Measurements from ENCODE around the gene TMEM255B.
"Not testable (repeated sequence)": the region's sequence is repeated elsewhere in the genome, so short reads cannot be mapped to it uniquely, and the experiment has no call there.

Gene TMEM255B

GRCh38 chr13:113785051-113786010 is 26.3 kb downstream of the TMEM255B start:
- Histone ChIP-seq H3K4me3 (ENCODE audit: low read length) (no peak overlapping the region), H3K36me3 (ENCODE audit: control insufficient read depth, insufficient read depth, low read length, severe bottlenecking) (no peaks in the 10 kb centered on the region), H3K4me1 (ENCODE audit: control insufficient read depth, insufficient read depth, low read length) (no peaks in the 10 kb centered on the region), H3K27me3 (replicated peaks; ENCODE audit: control insufficient read depth, insufficient read depth, low read length) (peaks cover 10% of the 10 kb centered on the region), H3K9me3 (ENCODE audit: control insufficient read depth, low read length) (peaks cover 4% of the 10 kb centered on the region), H3K9ac (ENCODE audit: low read length) (no peak overlapping the region)
- DNase-seq (ENCODE audit: low read depth), result peak; percentile 40

DNA sequence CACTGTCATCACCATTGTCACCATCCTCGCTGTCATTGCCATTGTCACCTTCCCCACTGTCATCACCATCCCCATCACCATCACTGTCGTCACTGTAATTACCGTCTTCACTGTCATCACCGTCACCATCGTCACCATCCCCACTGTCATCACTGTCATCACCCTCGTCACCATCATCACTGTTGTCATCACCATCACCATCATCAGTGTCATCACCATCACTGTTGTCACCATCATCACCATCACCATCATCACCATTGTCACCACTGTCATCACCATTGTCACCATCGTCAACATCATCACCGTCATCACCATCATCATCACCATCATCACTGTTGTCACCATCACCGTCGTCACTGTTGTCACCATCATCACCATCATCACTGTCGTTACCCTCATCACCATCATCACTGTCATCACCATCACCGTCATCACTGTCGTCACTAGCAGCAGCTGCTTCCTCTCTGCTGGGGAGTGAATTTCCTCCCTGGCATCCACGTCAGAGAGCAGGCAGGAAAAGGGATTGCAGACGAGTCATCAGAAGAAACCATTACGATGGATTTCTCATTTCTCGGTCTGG is 27.3 kb downstream of the TMEM255B start:
- Histone ChIP-seq H3K36me3 (ENCODE audit: control insufficient read depth, insufficient read depth, low read length, severe bottlenecking) (no peaks in the 10 kb centered on the region), H3K4me3 (ENCODE audit: low read length) (no peak overlapping the region), H3K9ac (ENCODE audit: low read length) (no peak overlapping the region), H3K4me1 (ENCODE audit: control insufficient read depth, insufficient read depth, low read length) (no peaks in the 10 kb centered on the region), H3K9me3 (ENCODE audit: control insufficient read depth, low read length) (peaks cover 4% of the 10 kb centered on the region), H3K27me3 (replicated peaks; ENCODE audit: control insufficient read depth, insufficient read depth, low read length) (peaks cover 17% of the 10 kb centered on the region)
- DNase-seq (ENCODE audit: low read depth), result no peak

DNA sequence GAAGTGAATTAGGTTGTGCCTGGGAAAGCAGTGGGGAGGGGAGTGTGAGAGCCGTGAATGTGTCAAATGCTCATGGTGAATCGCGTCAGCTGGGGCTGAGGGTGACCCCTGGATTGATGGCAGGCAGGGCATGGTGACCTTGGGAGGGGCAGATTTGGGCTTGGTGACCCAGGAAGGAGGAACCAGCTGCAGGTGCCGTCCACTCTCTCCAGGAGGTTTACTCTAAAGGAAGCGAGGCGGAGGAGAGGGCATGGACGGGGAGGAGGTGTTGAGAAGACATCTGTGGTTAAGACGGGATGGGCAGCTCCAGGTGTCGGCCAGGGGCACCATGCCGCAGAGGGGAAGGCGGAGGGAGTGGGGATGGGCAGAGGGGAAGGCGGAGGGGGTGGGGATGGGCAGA is 28.7 kb downstream of the TMEM255B start:
- Histone ChIP-seq H3K4me1 (ENCODE audit: control insufficient read depth, insufficient read depth, low read length) (no peaks in the 10 kb centered on the region), H3K9ac (ENCODE audit: low read length) (no peak overlapping the region), H3K27me3 (replicated peaks; ENCODE audit: control insufficient read depth, insufficient read depth, low read length) (peaks cover 30% of the 10 kb centered on the region), H3K9me3 (ENCODE audit: control insufficient read depth, low read length) (peaks cover 4% of the 10 kb centered on the region), H3K4me3 (ENCODE audit: low read length) (no peak overlapping the region), H3K36me3 (ENCODE audit: control insufficient read depth, insufficient read depth, low read length, severe bottlenecking) (no peaks in the 10 kb centered on the region)
- no peak for DNase-seq (ENCODE audit: low read depth)

- Histone ChIP-seq H3K9me3 (ENCODE audit: control insufficient read depth, low read length) (peaks cover 4% of the 10 kb centered on the region), H3K4me3 (ENCODE audit: low read length) (no peak overlapping the region), H3K9ac (ENCODE audit: low read length) (no peak overlapping the region), H3K36me3 (ENCODE audit: control insufficient read depth, insufficient read depth, low read length, severe bottlenecking) (no peaks in the 10 kb centered on the region), H3K4me1 (ENCODE audit: control insufficient read depth, insufficient read depth, low read length) (no peaks in the 10 kb centered on the region), H3K27me3 (replicated peaks; ENCODE audit: control insufficient read depth, insufficient read depth, low read length) (peaks cover 26% of the 10 kb centered on the region)
- DNase-seq (ENCODE audit: low read depth), result no peak
Observed at GRCh38 chr13:113788413-113789135, 29.5 kb downstream of the TMEM255B start.

GRCh38 chr13:113789167-113789566 is 30.1 kb downstream of the TMEM255B start:
- no peak overlapping the region for H3K9ac ChIP-seq (ENCODE audit: low read length)

DNA sequence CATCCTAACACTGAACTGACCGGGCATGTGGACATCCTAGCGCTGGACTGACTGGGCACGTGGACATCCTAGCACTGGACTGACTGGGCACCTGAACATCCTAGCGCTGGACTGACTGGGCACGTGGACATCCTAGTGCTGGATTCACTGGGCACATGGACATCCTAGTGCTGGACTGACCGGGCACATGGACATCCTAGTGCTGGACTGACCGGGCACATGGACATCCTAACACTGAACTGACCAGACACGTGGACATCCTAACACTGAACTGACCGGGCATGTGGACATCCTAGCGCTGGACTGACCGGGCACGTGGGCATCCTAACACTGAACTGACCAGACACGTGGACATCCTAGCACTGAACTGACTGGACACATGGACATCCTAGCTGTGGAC is 30.9 kb downstream of the TMEM255B start:
- H3K9ac ChIP-seq (ENCODE audit: low read length); H3K4me1 ChIP-seq (ENCODE audit: control insufficient read depth, insufficient read depth, low read length); H3K4me3 ChIP-seq (ENCODE audit: low read length); DNase-seq (ENCODE audit: low read depth); H3K9me3 ChIP-seq (ENCODE audit: control insufficient read depth, low read length); H3K36me3 ChIP-seq (ENCODE audit: control insufficient read depth, insufficient read depth, low read length, severe bottlenecking): not testable (repeated sequence)
- H3K27me3 ChIP-seq (replicated peaks; ENCODE audit: control insufficient read depth, insufficient read depth, low read length), result peaks cover 34% of the 10 kb centered on the region

More at GRCh38 chr13:113789167-113789566, 30.1 kb downstream of the TMEM255B start:
- no peaks in the 10 kb centered on the region for H3K4me1 ChIP-seq (ENCODE audit: control insufficient read depth, insufficient read depth, low read length)
- no peak overlapping the region for H3K4me3 ChIP-seq (ENCODE audit: low read length)
- peaks cover 4% of the 10 kb centered on the region for H3K9me3 ChIP-seq (ENCODE audit: control insufficient read depth, low read length)
- H3K27me3 ChIP-seq (replicated peaks; ENCODE audit: control insufficient read depth, insufficient read depth, low read length), result peaks cover 27% of the 10 kb centered on the region
- DNase-seq (ENCODE audit: low read depth), result no peak
- no peaks in the 10 kb centered on the region for H3K36me3 ChIP-seq (ENCODE audit: control insufficient read depth, insufficient read depth, low read length, severe bottlenecking)

DNA sequence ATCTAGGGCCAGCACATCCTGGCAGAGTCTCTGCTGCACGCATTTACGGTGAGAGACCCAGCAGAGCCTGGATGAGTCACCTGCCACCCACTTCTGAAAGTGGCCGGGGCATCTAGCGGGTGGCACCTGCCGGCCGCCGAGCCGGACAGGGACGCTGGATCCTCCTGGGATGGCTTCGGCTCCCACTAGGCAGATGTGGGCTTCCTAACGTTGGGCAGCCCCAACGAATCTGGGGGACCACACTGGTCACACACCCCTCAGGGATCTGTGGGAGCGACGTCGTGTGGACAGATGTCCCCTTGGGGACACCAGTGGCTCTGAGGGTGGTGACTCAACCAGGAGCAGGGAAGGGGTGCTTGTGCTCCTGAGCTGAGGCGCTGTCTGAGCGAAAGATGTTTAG is 32.2 kb downstream of the TMEM255B start:
- no peak overlapping the region for H3K9ac ChIP-seq (ENCODE audit: low read length)
- peaks cover 43% of the 10 kb centered on the region for H3K27me3 ChIP-seq (replicated peaks; ENCODE audit: control insufficient read depth, insufficient read depth, low read length)
- no peaks in the 10 kb centered on the region for H3K36me3 ChIP-seq (ENCODE audit: control insufficient read depth, insufficient read depth, low read length, severe bottlenecking)
- no peaks in the 10 kb centered on the region for H3K9me3 ChIP-seq (ENCODE audit: control insufficient read depth, low read length)
- no peak for DNase-seq (ENCODE audit: low read depth)
- no peak overlapping the region for H3K4me3 ChIP-seq (ENCODE audit: low read length)
- no peaks in the 10 kb centered on the region for H3K4me1 ChIP-seq (ENCODE audit: control insufficient read depth, insufficient read depth, low read length)

DNA sequence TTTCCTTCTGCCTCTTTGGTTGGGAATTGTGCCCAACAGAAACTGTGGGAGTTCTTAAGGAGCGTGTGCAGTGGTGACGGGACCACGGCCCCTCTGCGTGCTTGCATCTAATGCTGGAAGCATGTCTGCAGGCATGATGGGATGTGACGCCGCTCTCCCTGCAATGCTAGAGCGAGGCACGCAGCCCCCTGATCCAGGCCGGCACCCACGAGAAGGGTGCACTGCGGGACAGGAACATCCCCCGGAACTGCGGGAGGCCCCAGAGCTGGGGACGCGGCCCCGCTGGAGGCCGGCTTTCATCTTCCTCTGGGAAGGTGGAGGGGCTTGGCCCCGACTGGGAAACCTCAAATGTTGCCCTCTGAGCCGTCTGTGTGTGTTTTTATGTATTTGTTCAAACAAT is 32.7 kb downstream of the TMEM255B start:
- no peak overlapping the region for H3K4me3 ChIP-seq (ENCODE audit: low read length)

GRCh38 chr13:113792236-113792770 is 33.3 kb downstream of the TMEM255B start:
- Histone ChIP-seq H3K9ac (ENCODE audit: low read length) (no peak overlapping the region), H3K36me3 (ENCODE audit: control insufficient read depth, insufficient read depth, low read length, severe bottlenecking) (no peaks in the 10 kb centered on the region), H3K4me3 (ENCODE audit: low read length) (no peak overlapping the region), H3K27me3 (replicated peaks; ENCODE audit: control insufficient read depth, insufficient read depth, low read length) (peaks cover 47% of the 10 kb centered on the region), H3K9me3 (ENCODE audit: control insufficient read depth, low read length) (no peaks in the 10 kb centered on the region), H3K4me1 (ENCODE audit: control insufficient read depth, insufficient read depth, low read length) (no peaks in the 10 kb centered on the region)
- DNase-seq (ENCODE audit: low read depth), result no peak

More for the DNA sequence above, 32.7 kb downstream of the TMEM255B start:
- no peaks in the 10 kb centered on the region for H3K36me3 ChIP-seq (ENCODE audit: control insufficient read depth, insufficient read depth, low read length, severe bottlenecking)
- no peaks in the 10 kb centered on the region for H3K4me1 ChIP-seq (ENCODE audit: control insufficient read depth, insufficient read depth, low read length)
- H3K9me3 ChIP-seq (ENCODE audit: control insufficient read depth, low read length), result no peaks in the 10 kb centered on the region
- no peak for DNase-seq (ENCODE audit: low read depth)
- peaks cover 47% of the 10 kb centered on the region for H3K27me3 ChIP-seq (replicated peaks; ENCODE audit: control insufficient read depth, insufficient read depth, low read length)
- H3K9ac ChIP-seq (ENCODE audit: low read length), result no peak overlapping the region

DNA sequence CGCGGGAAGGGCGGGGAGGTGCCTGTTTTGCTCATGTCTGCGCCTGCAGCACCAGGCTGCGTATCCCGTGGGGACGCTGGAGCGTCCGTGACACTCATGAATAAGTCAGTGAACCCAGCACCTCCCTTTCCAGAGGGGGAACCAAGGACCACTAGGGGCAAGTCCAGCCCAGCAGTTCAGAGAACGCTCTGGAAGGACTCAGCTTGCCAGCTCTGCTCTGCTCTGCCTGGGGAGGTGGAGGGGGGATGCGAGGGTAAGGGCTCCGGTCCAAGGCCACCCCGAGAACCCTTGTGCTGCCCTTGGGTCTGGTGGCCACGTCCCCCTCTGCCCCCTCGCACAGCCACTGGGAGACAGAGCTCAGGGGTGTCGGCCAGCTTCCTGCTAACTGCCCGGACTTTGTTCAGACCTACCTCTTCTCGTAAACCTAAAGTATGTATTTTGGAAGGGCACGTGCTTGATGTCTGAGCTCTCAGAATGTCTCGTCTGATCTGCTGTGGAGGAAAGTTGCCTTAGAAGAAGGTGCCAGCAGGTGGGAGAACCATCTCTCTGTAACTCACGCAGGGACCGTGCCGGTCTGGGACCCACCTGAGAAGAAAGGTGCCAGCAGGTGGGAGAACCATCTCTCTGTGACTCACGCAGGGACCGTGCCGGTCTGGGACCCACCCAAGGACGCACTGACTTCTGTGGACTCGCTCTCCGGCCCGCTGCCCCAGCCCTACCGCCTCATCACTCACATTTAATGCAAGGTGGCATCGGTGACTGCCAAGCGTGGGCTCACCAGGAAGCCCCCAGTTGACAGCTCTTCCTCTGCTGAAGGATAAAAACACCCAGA is 34.1 kb downstream of the TMEM255B start:
- Histone ChIP-seq H3K27me3 (replicated peaks; ENCODE audit: control insufficient read depth, insufficient read depth, low read length) (peaks cover 51% of the 10 kb centered on the region), H3K9me3 (ENCODE audit: control insufficient read depth, low read length) (no peaks in the 10 kb centered on the region)

More for the DNA sequence above, 34.1 kb downstream of the TMEM255B start:
- DNase-seq (ENCODE audit: low read depth), result no peak
- Histone ChIP-seq H3K36me3 (ENCODE audit: control insufficient read depth, insufficient read depth, low read length, severe bottlenecking) (no peaks in the 10 kb centered on the region), H3K4me1 (ENCODE audit: control insufficient read depth, insufficient read depth, low read length) (no peaks in the 10 kb centered on the region), H3K9ac (ENCODE audit: low read length) (no peak overlapping the region), H3K4me3 (ENCODE audit: low read length) (no peak overlapping the region)
